ENCODE data around the gene ZBTB45. TPM values are rescaled to one million over a fixed set of nuclear protein-coding genes. Genes with fewer than 3 reads are reported as not detected.

The ZBTB45 gene
- total RNA-seq, 1 donor from 2014 or later = 27.2 TPM

GRCh38 chr19:58535857-58536256 lies 16.2 kb upstream of the ZBTB45 start:
- Mint-ChIP-seq H3K27me3 (ENCODE audit: unreplicated experiment) (peaks cover 10% of the 10 kb centered on the region), H3K4me3 (ENCODE audit: unreplicated experiment) (no peak overlapping the region), H3K27ac (ENCODE audit: unreplicated experiment) (no peak overlapping the region), H3K36me3 (ENCODE audit: unreplicated experiment) (no peaks in the 10 kb centered on the region), H3K4me1 (ENCODE audit: low read depth, unreplicated experiment) (peaks cover 8% of the 10 kb centered on the region), H3K9me3 (ENCODE audit: unreplicated experiment) (peaks cover 1% of the 10 kb centered on the region)
- TF ChIP-seq CTCF (IDR thresholded peaks at IDR 0.05; ENCODE audit: partially characterized antibody, unreplicated experiment) = no peak
- DNase-seq = no peak

GRCh38 chr19:58531034-58531840 lies 11.6 kb upstream of the ZBTB45 start:
- Mint-ChIP-seq H3K4me1 (ENCODE audit: low read depth, unreplicated experiment) (peaks cover 8% of the 10 kb centered on the region), H3K27ac (ENCODE audit: unreplicated experiment) (no peak overlapping the region), H3K27me3 (ENCODE audit: unreplicated experiment) (peaks cover 3% of the 10 kb centered on the region), H3K9me3 (ENCODE audit: unreplicated experiment) (peaks cover 1% of the 10 kb centered on the region), H3K4me3 (ENCODE audit: unreplicated experiment) (no peak overlapping the region), H3K36me3 (ENCODE audit: unreplicated experiment) (no peaks in the 10 kb centered on the region)
- no peak for TF ChIP-seq CTCF (IDR thresholded peaks at IDR 0.05; ENCODE audit: partially characterized antibody, unreplicated experiment)
- DNase-seq = no peak

- H3K36me3 Mint-ChIP-seq (ENCODE audit: unreplicated experiment) = no peaks in the 10 kb centered on the region
- no peak for DNase-seq
- peaks cover 1% of the 10 kb centered on the region for H3K9me3 Mint-ChIP-seq (ENCODE audit: unreplicated experiment)
- H3K4me3 Mint-ChIP-seq (ENCODE audit: unreplicated experiment) = no peak overlapping the region
- H3K4me1 Mint-ChIP-seq (ENCODE audit: low read depth, unreplicated experiment) = peaks cover 8% of the 10 kb centered on the region
- TF ChIP-seq CTCF (IDR thresholded peaks at IDR 0.05; ENCODE audit: partially characterized antibody, unreplicated experiment) = no peak
- no peak overlapping the region for H3K27ac Mint-ChIP-seq (ENCODE audit: unreplicated experiment)
- H3K27me3 Mint-ChIP-seq (ENCODE audit: unreplicated experiment) = peaks cover 3% of the 10 kb centered on the region
Observed at GRCh38 chr19:58529405-58529804, 9.8 kb upstream of the ZBTB45 start.

DNA sequence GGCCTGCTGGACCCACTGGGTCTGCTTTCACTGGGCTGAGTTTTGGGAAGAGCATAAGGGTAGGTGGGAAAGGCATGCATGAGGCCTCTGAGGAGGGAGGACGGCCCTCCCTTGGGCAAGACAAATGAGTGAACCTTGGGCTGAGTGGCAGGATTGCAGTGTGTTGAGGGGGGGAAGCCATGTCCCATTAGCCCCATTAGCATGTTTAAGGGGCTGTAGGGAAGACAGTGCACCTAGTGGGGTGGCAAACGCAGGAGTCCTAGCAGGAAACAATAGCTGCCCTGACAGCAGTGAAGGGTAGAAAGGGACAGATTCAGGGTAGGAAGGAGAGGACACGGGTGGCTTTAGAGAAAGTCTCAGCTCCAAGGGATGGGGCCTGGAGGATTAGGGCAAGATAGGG lies 3.1 kb upstream of the ZBTB45 start:
- no peak for TF ChIP-seq CTCF (IDR thresholded peaks at IDR 0.05; ENCODE audit: partially characterized antibody, unreplicated experiment)

GRCh38 chr19:58521651-58522050 lies 2.0 kb upstream of the ZBTB45 start:
- peaks cover 12% of the 10 kb centered on the region for H3K9me3 Mint-ChIP-seq (ENCODE audit: unreplicated experiment)
- peak overlapping the region; percentile 46 for H3K4me3 Mint-ChIP-seq (ENCODE audit: unreplicated experiment)
- peak overlapping the region; percentile 46 for H3K27ac Mint-ChIP-seq (ENCODE audit: unreplicated experiment)
- no peaks in the 10 kb centered on the region for H3K36me3 Mint-ChIP-seq (ENCODE audit: unreplicated experiment)
- TF ChIP-seq CTCF (IDR thresholded peaks at IDR 0.05; ENCODE audit: partially characterized antibody, unreplicated experiment) = no peak
- H3K27me3 Mint-ChIP-seq (ENCODE audit: unreplicated experiment) = peaks cover 23% of the 10 kb centered on the region
- peaks cover 10% of the 10 kb centered on the region for H3K4me1 Mint-ChIP-seq (ENCODE audit: low read depth, unreplicated experiment)
- DNase-seq = no peak

More for the DNA sequence above, 3.1 kb upstream of the ZBTB45 start:
- Mint-ChIP-seq H3K9me3 (ENCODE audit: unreplicated experiment) (peaks cover 12% of the 10 kb centered on the region), H3K4me1 (ENCODE audit: low read depth, unreplicated experiment) (peaks cover 10% of the 10 kb centered on the region), H3K27ac (ENCODE audit: unreplicated experiment) (peak overlapping the region; percentile 12), H3K4me3 (ENCODE audit: unreplicated experiment) (peak overlapping the region; percentile 42), H3K27me3 (ENCODE audit: unreplicated experiment) (peaks cover 22% of the 10 kb centered on the region), H3K36me3 (ENCODE audit: unreplicated experiment) (no peaks in the 10 kb centered on the region)
- DNase-seq = no peak
